HG03175 (cell line): Measurements from ENCODE around the gene SCO1.
A peak's percentile ranks its signal among the peaks of the same experiment; 100 is the strongest.

ENCODE experiments used
- ATAC-seq: cut with Tn5 transposase; IDR thresholded peaks from one replicate; pipeline ENCODE4 v1.9.1; 2021; ENCODE audit warnings: mild to moderate bottlenecking, moderate library complexity; ENCODE audit not compliant: unreplicated experiment

Gene SCO1

DNA sequence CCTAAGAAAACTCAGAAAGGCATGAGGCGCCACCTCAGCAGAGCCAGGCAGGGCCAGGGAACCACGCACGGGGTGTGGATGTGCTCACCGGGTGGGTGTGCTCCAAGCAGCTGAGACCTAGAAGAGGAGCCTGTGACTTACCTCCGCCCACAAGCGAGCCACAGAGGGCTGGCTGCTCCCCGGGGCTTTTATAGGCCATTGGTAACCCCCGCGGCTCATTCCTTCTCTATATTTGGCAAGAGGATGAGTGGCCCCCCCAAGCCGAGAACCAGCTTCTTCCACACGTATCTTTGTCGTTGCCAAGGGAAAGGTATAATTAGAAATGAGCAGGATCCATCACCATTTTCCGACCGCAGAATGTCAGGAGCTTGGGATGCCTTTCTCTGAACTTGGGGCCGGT is 40.2 kb downstream of the SCO1 start, which contains the start of gene MYH3:
MYH3 (minus strand) TSS at position 162 of the 400 bp plus-strand sequence. CDS start 2,245 bp downstream, outside the sequence.
- ATAC-seq = no peak

GRCh38 chr17:10653987-10654386 is 43.3 kb downstream of the SCO1 start:
- no peak for ATAC-seq

DNA sequence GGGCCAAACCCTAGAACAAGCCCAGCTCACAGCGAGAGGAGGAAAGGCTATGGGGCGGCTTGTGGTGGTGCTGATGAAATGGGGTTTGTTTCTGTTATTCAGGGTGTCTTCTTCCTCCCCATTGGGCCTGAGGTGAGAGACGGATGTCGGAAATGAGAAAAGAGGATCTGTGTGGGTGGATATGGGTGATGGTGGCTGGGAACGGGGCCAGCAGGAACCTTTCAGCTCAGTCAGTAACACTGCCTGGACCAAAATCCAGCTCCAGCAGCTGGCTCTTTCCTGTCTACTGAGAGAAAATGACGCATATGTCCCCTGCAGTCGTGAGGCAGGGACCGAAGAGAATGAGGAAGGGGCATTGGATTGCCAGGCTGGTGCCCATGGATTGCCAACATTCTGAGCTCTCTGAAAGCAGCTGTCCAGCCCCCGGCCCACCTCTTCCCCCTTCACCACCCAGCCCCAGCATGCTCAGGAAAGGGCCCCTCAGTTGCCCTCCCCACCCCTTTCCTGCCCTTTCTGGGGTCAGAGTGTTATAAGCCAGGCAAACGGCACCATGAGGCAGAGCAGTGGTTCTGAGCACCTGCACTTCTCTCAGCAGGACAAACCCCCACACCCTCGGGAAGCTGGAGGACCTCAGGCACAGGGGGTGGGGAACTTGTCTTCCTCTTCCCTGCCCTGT is 44.2 kb downstream of the SCO1 start:
- ATAC-seq = no peak

- ATAC-seq = no peak
These were observed 45.4 kb downstream of the SCO1 start for GRCh38 chr17:10651927-10652326.

DNA sequence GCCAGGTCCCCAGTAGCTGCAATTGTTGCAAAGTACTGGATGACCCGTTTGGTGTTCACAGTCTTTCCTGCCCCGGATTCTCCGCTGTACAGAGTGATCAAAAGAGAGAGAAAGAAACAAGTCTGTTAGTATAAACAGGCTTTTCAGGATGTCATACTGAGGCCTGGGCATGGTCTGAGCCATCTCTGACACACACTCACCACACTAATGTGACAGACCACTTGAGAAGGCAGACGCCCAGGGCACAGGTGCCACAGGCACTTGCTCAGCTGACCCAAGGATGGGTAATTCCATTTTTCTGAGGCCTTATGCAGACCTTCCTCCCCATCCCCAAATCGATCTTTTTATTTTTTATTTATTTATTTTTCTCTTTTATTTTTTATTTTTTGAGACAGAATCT is 47.7 kb downstream of the SCO1 start:
- ATAC-seq = no peak

GRCh38 chr17:10648956-10649355 is 48.4 kb downstream of the SCO1 start:
- ATAC-seq = no peak

- no peak for ATAC-seq
These were observed 49.0 kb downstream of the SCO1 start for GRCh38 chr17:10648381-10648780.

DNA sequence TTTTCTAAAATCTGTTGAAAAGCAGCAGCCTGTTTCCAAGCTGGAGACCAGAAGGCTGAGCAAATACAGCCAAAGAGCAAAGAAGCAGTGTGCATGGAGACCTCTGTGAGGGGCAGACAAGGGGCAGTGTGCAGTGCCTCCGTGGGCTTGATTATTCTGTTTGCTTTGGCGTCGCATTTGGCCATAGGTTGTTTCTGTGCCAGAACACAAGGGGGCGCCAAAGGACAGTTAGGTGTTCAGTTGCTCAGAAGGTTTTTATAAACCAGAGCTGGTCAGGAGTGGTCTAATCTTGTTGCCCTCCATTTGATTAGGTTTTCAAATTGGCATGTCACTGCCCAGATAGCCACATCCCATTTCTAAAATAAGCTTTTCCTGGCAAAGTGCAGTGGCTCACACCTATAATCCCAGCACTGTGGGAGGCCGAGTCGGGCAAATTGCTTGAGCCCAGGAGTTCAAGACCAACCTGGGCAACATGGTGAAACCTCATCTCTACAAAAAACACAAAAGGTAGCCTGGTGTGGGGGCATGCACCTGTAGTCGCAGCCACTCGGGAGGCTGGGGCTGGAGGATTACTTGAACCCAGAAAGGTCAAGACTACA is 50.8 kb downstream of the SCO1 start:
- no peak for ATAC-seq

- ATAC-seq = no peak
These were observed 56.9 kb downstream of the SCO1 start for GRCh38 chr17:10640475-10640874.

DNA sequence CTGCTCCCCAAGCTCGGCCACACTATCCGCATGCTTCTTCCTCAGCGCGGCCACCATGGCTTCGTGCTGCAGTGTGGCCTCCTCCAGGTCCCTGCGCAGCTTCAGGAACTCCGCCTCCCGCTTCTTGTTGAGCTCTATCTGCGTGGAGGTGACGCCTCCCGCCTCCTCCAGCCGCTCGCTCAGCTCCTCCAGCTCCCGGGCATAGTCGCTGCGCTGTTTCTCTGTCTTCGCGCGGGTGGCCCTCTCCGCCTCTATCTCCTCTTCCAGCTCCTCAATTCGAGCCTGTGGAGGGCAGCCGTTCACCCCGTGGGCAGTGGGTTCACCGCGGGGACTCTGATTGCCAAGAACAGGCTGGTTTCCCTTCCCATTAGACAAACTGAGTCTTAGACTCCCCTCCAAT is 59.2 kb downstream of the SCO1 start:
- ATAC-seq = no peak

- no peak for ATAC-seq
These were observed 62.0 kb downstream of the SCO1 start for GRCh38 chr17:10635290-10635689.

GRCh38 chr17:10633738-10634379 is 63.5 kb downstream of the SCO1 start:
- ATAC-seq = peak; percentile 91

GRCh38 chr17:10631701-10632100 is 65.6 kb downstream of the SCO1 start:
- ATAC-seq = no peak

DNA sequence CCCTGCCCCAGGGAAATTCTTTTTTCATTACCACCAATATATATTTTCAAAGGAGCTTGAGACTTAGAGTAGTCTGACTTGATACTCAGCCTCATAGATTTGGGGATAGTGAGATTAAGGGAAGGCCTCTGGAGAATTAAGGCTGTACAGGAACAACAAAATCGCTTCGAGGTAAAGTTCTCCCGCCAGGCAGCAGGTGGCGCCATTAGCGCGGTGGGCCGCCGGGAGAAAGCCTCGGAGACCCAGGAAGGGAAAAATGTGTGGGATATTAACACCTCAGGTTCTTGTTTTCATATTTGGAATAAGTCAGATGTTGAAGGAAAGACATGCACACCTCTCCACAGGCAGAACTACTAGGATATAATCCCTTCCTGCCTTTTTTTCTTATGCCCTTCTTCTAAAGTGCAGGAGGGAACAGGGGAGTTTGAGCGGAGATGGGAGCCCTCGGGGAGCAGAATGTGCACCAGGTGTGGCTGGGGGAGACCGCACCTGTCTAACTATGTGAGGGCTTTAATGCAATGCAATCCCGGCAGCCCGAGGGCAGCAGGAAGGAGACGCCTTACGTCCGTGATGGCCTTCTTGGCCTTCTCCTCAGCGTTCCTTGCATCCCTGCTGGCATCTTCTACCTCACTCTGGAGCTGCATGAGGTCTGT is 66.2 kb downstream of the SCO1 start:
- ATAC-seq = no peak

DNA sequence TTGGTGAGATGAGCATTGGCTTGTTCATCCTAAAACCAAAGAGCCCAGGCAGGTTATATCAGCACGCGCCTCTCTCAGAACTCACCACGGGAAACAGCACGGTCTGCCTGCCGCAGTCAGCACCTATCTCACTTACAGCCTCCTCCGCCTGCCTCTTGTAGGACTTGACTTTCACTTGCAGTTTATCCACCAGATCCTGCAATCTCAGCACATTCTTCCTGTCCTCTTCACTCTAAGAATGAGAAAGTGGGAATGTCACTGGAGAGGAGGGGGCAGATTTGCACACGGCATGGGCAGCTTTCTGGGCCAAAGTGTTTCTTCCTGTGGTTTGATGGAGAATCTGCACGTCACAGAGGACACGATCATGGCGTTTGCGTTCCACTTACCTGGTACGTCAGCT is 67.6 kb downstream of the SCO1 start:
- no peak for ATAC-seq

DNA sequence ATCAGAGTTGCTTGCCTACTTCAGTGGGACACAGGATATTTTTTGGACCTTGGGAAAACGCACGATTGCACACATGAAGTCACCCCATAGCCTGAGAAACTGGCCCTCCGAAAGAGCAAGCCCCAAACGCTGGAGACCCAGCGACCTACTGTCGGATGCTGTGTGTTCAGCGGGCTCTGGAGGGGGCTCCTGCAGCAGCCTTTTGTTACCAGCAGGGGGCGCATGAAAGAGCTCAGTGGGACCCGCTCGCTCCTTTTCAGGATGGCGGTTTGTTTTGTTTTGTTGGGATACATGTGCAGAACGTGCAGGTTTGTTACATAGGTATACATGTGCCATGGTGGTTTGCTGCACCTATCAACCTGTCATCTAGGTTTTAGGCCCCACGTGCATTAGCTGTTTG is 68.6 kb downstream of the SCO1 start:
- no peak for ATAC-seq

GRCh38 chr17:10626390-10626789 is 70.9 kb downstream of the SCO1 start:
- no peak for ATAC-seq

GRCh38 chr17:10624969-10625368 is 72.4 kb downstream of the SCO1 start:
- no peak for ATAC-seq

- no peak for ATAC-seq
These were observed 73.5 kb downstream of the SCO1 start for GRCh38 chr17:10623737-10624338.

- no peak for ATAC-seq
These were observed 74.5 kb downstream of the SCO1 start for GRCh38 chr17:10622617-10623485.
